ENCODE results near the gene RBFOX2. TPM values are rescaled to one million over a fixed set of nuclear protein-coding genes. Genes with fewer than 3 reads are reported as not detected.

RBFOX2 gene
- total RNA-seq, 1 experiment from 2014 or later: 81.1 TPM

DNA sequence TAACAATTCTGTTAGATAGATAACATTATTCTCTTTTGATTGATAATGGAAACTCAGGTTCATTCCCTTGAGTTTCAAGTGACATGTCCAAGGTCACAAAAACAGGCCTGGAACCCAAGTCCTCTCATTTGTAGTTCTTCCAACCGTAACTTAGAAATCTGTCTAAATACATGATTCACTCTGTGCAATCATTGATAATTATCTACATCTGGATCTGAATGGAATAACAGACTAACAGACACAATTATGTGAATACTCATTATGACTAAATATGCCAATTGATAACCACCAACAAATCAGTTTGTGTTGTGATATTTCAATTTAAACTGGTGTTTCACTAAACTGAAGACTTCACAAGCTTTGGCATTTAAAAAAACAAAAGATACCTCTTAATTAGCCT, 71.0 kb downstream of the RBFOX2 start:
- Histone ChIP-seq H3K27ac (ENCODE audit: low read length) (no peak overlapping the region), H3K4me3 (ENCODE audit: low read depth in 2 of 2, low read length in 2 of 2) (no peak overlapping the region), H3K9me3 (ENCODE audit: control insufficient read depth, insufficient read depth, low read depth, low read length) (no peaks in the 10 kb centered on the region), H3K27me3 (ENCODE audit: control insufficient read depth, insufficient read depth, low read length) (no peaks in the 10 kb centered on the region), H3K36me3 (ENCODE audit: control insufficient read depth, insufficient read depth, low read length) (no peaks in the 10 kb centered on the region), H3K4me1 (ENCODE audit: control insufficient read depth, insufficient read depth, low read length) (no peaks in the 10 kb centered on the region)
- intact Hi-C loops (cut with micrococcal nuclease; ENCODE audit: unreplicated experiment) (no loop called here), in situ Hi-C loops (cut with HindIII; ENCODE audit: low pct_unique_long_range_greater_than_20kb, low sequenced_read_pairs) (no loop called here)
- DNase-seq (ENCODE audit: low read depth, low spot score) (no peak), ATAC-seq (no peak)
- TF ChIP-seq SIN3A (IDR thresholded peaks at IDR 0.05; ENCODE audit: borderline replicate concordance, insufficient read depth, low read depth, low read length): no peak
- TF ChIP-seq, protein P1, sequence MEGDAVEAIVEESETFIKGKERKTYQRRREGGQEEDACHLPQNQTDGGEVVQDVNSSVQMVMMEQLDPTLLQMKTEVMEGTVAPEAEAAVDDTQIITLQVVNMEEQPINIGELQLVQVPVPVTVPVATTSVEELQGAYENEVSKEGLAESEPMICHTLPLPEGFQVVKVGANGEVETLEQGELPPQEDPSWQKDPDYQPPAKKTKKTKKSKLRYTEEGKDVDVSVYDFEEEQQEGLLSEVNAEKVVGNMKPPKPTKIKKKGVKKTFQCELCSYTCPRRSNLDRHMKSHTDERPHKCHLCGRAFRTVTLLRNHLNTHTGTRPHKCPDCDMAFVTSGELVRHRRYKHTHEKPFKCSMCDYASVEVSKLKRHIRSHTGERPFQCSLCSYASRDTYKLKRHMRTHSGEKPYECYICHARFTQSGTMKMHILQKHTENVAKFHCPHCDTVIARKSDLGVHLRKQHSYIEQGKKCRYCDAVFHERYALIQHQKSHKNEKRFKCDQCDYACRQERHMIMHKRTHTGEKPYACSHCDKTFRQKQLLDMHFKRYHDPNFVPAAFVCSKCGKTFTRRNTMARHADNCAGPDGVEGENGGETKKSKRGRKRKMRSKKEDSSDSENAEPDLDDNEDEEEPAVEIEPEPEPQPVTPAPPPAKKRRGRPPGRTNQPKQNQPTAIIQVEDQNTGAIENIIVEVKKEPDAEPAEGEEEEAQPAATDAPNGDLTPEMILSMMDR (IDR thresholded peaks at IDR 0.05): no peak
- no peak for TF ChIP-seq TCF7L2 (IDR thresholded peaks at IDR 0.05; ENCODE audit: low read depth, low read length)
- TF ChIP-seq POLR2AphosphoS5 (IDR thresholded peaks at IDR 0.05; ENCODE audit: low read depth, low read length): no peak
- TF ChIP-seq, protein P2, sequence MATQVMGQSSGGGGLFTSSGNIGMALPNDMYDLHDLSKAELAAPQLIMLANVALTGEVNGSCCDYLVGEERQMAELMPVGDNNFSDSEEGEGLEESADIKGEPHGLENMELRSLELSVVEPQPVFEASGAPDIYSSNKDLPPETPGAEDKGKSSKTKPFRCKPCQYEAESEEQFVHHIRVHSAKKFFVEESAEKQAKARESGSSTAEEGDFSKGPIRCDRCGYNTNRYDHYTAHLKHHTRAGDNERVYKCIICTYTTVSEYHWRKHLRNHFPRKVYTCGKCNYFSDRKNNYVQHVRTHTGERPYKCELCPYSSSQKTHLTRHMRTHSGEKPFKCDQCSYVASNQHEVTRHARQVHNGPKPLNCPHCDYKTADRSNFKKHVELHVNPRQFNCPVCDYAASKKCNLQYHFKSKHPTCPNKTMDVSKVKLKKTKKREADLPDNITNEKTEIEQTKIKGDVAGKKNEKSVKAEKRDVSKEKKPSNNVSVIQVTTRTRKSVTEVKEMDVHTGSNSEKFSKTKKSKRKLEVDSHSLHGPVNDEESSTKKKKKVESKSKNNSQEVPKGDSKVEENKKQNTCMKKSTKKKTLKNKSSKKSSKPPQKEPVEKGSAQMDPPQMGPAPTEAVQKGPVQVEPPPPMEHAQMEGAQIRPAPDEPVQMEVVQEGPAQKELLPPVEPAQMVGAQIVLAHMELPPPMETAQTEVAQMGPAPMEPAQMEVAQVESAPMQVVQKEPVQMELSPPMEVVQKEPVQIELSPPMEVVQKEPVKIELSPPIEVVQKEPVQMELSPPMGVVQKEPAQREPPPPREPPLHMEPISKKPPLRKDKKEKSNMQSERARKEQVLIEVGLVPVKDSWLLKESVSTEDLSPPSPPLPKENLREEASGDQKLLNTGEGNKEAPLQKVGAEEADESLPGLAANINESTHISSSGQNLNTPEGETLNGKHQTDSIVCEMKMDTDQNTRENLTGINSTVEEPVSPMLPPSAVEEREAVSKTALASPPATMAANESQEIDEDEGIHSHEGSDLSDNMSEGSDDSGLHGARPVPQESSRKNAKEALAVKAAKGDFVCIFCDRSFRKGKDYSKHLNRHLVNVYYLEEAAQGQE (IDR thresholded peaks at IDR 0.05; ENCODE audit: insufficient read depth in 1 of 2, low read depth in 2 of 2, low read length in 1 of 2): no peak
- ChIA-PET CTCF (no interaction called here), POLR2A (no interaction called here)
- no TSS peak for BruUV-seq (replicated peaks)

DNA sequence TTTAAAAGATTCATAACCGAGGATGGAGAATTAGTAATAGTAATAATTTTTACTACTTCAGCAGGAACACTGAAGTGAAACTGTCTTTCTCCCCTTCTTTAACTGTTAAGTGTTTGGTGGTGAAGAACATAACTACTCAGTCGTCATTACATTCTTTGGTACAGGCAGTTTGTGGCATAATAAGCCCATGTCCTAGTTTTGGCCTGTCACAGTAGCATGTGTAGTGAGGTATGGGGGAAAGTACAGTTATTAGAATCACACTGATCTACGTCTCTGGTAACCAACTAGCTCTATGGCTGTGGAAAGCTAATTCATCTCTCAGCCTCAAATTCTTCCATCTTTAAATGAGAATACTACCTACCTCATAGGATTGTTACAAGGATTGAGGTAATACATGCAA, 71.8 kb downstream of the RBFOX2 start:
- no peak overlapping the region for H3K4me3 ChIP-seq (ENCODE audit: low read depth in 2 of 2, low read length in 2 of 2)
- ATAC-seq (no peak), DNase-seq (ENCODE audit: low read depth, low spot score) (no peak)
- in situ Hi-C loops (cut with HindIII; ENCODE audit: low pct_unique_long_range_greater_than_20kb, low sequenced_read_pairs): no loop called here
- no peaks in the 10 kb centered on the region for H3K36me3 ChIP-seq (ENCODE audit: control insufficient read depth, insufficient read depth, low read length)
- H3K9me3 ChIP-seq (ENCODE audit: control insufficient read depth, insufficient read depth, low read depth, low read length): no peaks in the 10 kb centered on the region
- no peaks in the 10 kb centered on the region for H3K27me3 ChIP-seq (ENCODE audit: control insufficient read depth, insufficient read depth, low read length)
- intact Hi-C loops (cut with micrococcal nuclease; ENCODE audit: unreplicated experiment): no loop called here
- TF ChIP-seq, protein P2 (IDR thresholded peaks at IDR 0.05; ENCODE audit: insufficient read depth in 1 of 2, low read depth in 2 of 2, low read length in 1 of 2): no peak
- TF ChIP-seq SIN3A (IDR thresholded peaks at IDR 0.05; ENCODE audit: borderline replicate concordance, insufficient read depth, low read depth, low read length): no peak
- no peak for TF ChIP-seq POLR2AphosphoS5 (IDR thresholded peaks at IDR 0.05; ENCODE audit: low read depth, low read length)
- no peak for TF ChIP-seq TCF7L2 (IDR thresholded peaks at IDR 0.05; ENCODE audit: low read depth, low read length)
- TF ChIP-seq, protein P1 (IDR thresholded peaks at IDR 0.05): no peak
- ChIA-PET POLR2A (no interaction called here), CTCF (no interaction called here)
- no peaks in the 10 kb centered on the region for H3K4me1 ChIP-seq (ENCODE audit: control insufficient read depth, insufficient read depth, low read length)
- no peak overlapping the region for H3K27ac ChIP-seq (ENCODE audit: low read length)
- no TSS peak for BruUV-seq (replicated peaks)

Data from Panc1 (cell line).